NB4 (cell line): ENCODE measurements around the gene CES4A.

Experiments used
- POLR2A ChIP-seq: IDR thresholded peaks from 2 replicates; pipeline ENCODE4 v1.6.1; 2011; ENCODE audit warnings: mild to moderate bottlenecking; ENCODE audit not compliant: insufficient read length; ENCODE audit errors: extremely low read depth
- TF ChIP-seq, protein P1 (sequence below): IDR thresholded peaks from one replicate; pipeline ENCODE4 v1.5.1; 2012; ENCODE audit warnings: low read depth, low read length
- TF ChIP-seq, protein P2 (sequence below): IDR thresholded peaks from 2 replicates; pipeline ENCODE4 v1.6.1; 2011; ENCODE audit warnings: low read depth, low read length

GRCh38 chr16:66986559-66986958 lies 1.8 kb upstream of the CES4A start:
- TF ChIP-seq, protein P1, sequence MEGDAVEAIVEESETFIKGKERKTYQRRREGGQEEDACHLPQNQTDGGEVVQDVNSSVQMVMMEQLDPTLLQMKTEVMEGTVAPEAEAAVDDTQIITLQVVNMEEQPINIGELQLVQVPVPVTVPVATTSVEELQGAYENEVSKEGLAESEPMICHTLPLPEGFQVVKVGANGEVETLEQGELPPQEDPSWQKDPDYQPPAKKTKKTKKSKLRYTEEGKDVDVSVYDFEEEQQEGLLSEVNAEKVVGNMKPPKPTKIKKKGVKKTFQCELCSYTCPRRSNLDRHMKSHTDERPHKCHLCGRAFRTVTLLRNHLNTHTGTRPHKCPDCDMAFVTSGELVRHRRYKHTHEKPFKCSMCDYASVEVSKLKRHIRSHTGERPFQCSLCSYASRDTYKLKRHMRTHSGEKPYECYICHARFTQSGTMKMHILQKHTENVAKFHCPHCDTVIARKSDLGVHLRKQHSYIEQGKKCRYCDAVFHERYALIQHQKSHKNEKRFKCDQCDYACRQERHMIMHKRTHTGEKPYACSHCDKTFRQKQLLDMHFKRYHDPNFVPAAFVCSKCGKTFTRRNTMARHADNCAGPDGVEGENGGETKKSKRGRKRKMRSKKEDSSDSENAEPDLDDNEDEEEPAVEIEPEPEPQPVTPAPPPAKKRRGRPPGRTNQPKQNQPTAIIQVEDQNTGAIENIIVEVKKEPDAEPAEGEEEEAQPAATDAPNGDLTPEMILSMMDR = no peak
- no peak for TF ChIP-seq POLR2A
- TF ChIP-seq, protein P2, sequence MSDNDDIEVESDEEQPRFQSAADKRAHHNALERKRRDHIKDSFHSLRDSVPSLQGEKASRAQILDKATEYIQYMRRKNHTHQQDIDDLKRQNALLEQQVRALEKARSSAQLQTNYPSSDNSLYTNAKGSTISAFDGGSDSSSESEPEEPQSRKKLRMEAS = no peak
